GM18909 (cell line): ENCODE results near the gene PCDHGA11.
"Not testable (repeated sequence)": the region's sequence is repeated elsewhere in the genome, so short reads cannot be mapped to it uniquely, and the experiment has no call there.

Source experiments
- ATAC-seq: cut with Tn5 transposase; IDR thresholded peaks from one replicate; pipeline ENCODE4 v1.9.1; 2021; ENCODE audit warnings: mild to moderate bottlenecking; ENCODE audit not compliant: unreplicated experiment, poor library complexity

Gene PCDHGA11

DNA sequence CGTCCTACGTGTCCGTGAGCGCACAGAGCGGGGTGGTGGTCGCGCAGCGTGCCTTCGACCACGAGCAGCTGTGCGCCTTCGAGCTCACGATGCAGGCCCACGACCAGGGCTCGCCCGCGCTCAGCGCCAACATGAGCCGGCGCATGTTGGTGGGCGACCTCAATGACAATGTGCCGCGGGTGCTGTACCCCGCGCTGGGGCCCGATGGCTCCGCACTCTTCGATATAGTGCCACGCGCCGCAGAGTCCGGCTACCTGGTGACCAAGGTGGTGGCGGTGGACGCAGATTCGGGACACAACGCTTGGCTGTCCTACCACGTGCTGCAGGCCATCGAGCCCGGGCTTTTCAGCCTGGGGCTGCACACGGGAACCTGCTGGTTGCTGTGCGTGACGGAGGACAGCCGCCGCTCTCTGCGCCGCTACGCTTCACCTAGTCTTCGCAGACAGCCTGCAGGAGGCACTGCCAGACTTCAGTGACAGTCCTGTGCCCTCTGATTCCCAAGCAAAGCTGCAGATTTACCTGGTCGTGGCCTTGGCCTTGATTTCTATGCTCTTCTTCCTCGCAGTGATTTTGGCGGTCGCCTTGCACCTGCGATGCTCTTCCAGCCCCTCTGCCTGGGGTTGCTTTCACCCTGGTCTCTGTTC lies 7.1 kb downstream of the PCDHGA11 start:
- no peak for ATAC-seq

DNA sequence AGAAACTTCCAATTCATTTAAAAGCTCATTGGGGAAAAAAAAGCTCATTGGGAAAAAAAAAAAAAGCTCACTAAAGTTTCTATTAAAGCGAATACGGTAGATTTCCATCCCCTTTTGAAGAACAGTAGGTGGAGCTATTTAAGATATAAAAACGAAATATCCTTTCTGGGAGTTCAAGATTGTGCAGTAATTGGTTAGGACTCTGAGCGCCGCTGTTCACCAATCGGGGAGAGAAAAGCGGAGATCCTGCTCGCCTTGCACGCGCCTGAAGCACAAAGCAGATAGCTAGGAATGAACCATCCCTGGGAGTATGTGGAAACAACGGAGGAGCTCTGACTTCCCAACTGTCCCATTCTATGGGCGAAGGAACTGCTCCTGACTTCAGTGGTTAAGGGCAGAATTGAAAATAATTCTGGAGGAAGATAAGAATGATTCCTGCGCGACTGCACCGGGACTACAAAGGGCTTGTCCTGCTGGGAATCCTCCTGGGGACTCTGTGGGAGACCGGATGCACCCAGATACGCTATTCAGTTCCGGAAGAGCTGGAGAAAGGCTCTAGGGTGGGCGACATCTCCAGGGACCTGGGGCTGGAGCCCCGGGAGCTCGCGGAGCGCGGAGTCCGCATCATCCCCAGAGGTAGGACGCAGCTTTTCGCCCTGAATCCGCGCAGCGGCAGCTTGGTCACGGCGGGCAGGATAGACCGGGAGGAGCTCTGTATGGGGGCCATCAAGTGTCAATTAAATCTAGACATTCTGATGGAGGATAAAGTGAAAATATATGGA lies 9.7 kb downstream of the PCDHGA11 start, which contains the start of gene PCDHGA12:
Gene PCDHGA12 (plus strand): TSS at position 176 of the 782 bp plus-strand sequence. CDS start 253 bp downstream, at position 429.
- peak; percentile 81 for ATAC-seq

- no peak for ATAC-seq
These were observed 10.4 kb downstream of the PCDHGA11 start for GRCh38 chr5:141431286-141431685.

DNA sequence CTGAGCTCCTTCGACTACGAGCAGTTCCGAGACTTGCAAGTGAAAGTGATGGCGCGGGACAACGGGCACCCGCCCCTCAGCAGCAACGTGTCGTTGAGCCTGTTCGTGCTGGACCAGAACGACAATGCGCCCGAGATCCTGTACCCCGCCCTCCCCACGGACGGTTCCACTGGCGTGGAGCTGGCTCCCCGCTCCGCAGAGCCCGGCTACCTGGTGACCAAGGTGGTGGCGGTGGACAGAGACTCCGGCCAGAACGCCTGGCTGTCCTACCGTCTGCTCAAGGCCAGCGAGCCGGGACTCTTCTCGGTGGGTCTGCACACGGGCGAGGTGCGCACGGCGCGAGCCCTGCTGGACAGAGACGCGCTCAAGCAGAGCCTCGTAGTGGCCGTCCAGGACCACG lies 11.5 kb downstream of the PCDHGA11 start:
- ATAC-seq: not testable (repeated sequence)

- ATAC-seq: not testable (repeated sequence)
These were observed 11.9 kb downstream of the PCDHGA11 start for GRCh38 chr5:141432726-141433125.

GRCh38 chr5:141434006-141434405 lies 13.2 kb downstream of the PCDHGA11 start:
- no peak for ATAC-seq

GRCh38 chr5:141437221-141437620 lies 16.4 kb downstream of the PCDHGA11 start:
- ATAC-seq: no peak

- no peak for ATAC-seq
These were observed 18.7 kb downstream of the PCDHGA11 start for GRCh38 chr5:141439411-141440141.

- no peak for ATAC-seq
These were observed 19.5 kb downstream of the PCDHGA11 start for GRCh38 chr5:141440341-141440740.

GRCh38 chr5:141441571-141442170 lies 20.8 kb downstream of the PCDHGA11 start:
- ATAC-seq: no peak

DNA sequence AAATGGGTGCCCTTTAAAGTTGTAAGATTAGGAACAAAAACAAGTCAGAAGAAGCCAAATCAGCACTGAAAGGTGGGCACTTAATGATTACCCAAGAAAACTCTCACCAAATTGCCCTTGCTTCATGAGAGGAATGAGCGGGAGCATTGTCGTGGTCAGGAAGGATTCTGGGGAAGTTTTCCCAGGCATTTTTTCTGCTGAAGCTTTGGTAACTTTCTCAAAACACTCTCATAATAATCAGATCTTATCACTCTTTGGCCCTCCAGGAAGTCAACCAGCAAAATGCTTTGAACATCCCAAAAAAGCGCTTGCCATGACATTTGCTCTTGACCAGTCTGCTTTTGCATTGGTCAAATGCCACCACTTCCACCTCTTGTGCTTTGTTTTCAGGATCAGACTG lies 44.5 kb downstream of the PCDHGA11 start:
- ATAC-seq: no peak
